Measurements from ENCODE around the gene REEP1. TPM values are rescaled to one million over a fixed set of nuclear protein-coding genes. Genes with fewer than 3 reads are reported as not detected.

The REEP1 gene
- total and polyA plus RNA-seq, 10 donors = 0.57 to 7.6 (median 3.4) TPM

GRCh38 chr2:86170449-86170848, 167.0 kb downstream of the REEP1 start:
- H3K4me1 ChIP-seq = peaks cover 3 to 15% (median 11%) of the 10 kb centered on the region in 6 donors
- no peak overlapping the region for H3K4me3 ChIP-seq
- DNase-seq = no peak
- H3K36me3 ChIP-seq = peaks cover 5 to 90% (median 69%) of the 10 kb centered on the region in 6 donors
- no peaks in the 10 kb centered on the region for H3K9me3 ChIP-seq
- no peak overlapping the region for H3K27ac ChIP-seq
- H3K27me3 ChIP-seq (replicated peaks in 1 of 7) = no peaks in the 10 kb centered on the region
- intact Hi-C loops (cut with DNase I; ENCODE audit: low total_unique reads) = no loop called here
- WGBS, 5 donors = 83 to 96% (median 89%) methylated on average over 4 of the region's 4 CpGs
- no peak for TF ChIP-seq POLR2A (IDR thresholded peaks at IDR 0.05)

Small RNA genes within 50 kb of the gene (microRNA-seq; reads per million reads assigned to microRNA genes)
- 0 to 0.36 (median 0) reads per million in 3 donors for gene MIR4779

Small RNA genes within 50 kb of the gene (small RNA-seq; reads per million reads assigned to genes)
- gene MIR4779 (0 reads per million in 4 donors), gene RF00096 (0 reads per million in 4 donors), gene RF00413 (0 reads per million in 4 donors)

Other genes starting within 250 kb of the REEP1 start
- gene POLR1A, start 231.7 kb downstream of the REEP1 start, total RNA-seq = 10 to 100 TPM; 18.4 to 39.0 (median 26.8) TPM
- 1 to 10 TPM; 1.8 to 3.8 (median 1.9) TPM for gene POLR1A, start 231.7 kb downstream of the REEP1 start, polyA plus RNA-seq
- 100 to 1,000 TPM in 5 of 7 donors, 10 to 100 TPM in 2; 83.8 to 126 (median 104) TPM for gene PTCD3, start 231.4 kb downstream of the REEP1 start, total RNA-seq
- gene PTCD3, start 231.4 kb downstream of the REEP1 start, polyA plus RNA-seq = 10 to 100 TPM; 29.8 to 36.7 (median 34.8) TPM
- gene IMMT, start 142.2 kb downstream of the REEP1 start, total RNA-seq = 10 to 100 TPM; 50.4 to 80.9 (median 72.2) TPM
- 10 to 100 TPM; 30.7 to 43.4 (median 35.1) TPM for gene IMMT, start 142.2 kb downstream of the REEP1 start, polyA plus RNA-seq
- gene MRPL35, start 138.2 kb downstream of the REEP1 start, total RNA-seq = 10 to 100 TPM; 16.4 to 42.5 (median 23.6) TPM
- 10 to 100 TPM; 24.5 to 36.6 (median 34.5) TPM for gene MRPL35, start 138.2 kb downstream of the REEP1 start, polyA plus RNA-seq
- gene KDM3A, start 103.7 kb upstream of the REEP1 start, total RNA-seq = 10 to 100 TPM; 40.8 to 87.5 (median 51.0) TPM
- 10 to 100 TPM; 16.1 to 17.7 (median 16.8) TPM for gene KDM3A, start 103.7 kb upstream of the REEP1 start, polyA plus RNA-seq
- gene CHMP3, start 225.8 kb upstream of the REEP1 start, total RNA-seq = 100 to 1,000 TPM in 3 of 7 donors, 10 to 100 TPM in 4; 68.2 to 125 (median 90.1) TPM
- 10 to 100 TPM; 33.6 to 54.0 (median 51.0) TPM for gene CHMP3, start 225.8 kb upstream of the REEP1 start, polyA plus RNA-seq